ENCODE measurements around the gene TCN2. TPM values are rescaled to one million over a fixed set of nuclear protein-coding genes. Genes with fewer than 3 reads are reported as not detected.

The TCN2 gene
- total RNA-seq, 1 donor = 18.8 TPM

DNA sequence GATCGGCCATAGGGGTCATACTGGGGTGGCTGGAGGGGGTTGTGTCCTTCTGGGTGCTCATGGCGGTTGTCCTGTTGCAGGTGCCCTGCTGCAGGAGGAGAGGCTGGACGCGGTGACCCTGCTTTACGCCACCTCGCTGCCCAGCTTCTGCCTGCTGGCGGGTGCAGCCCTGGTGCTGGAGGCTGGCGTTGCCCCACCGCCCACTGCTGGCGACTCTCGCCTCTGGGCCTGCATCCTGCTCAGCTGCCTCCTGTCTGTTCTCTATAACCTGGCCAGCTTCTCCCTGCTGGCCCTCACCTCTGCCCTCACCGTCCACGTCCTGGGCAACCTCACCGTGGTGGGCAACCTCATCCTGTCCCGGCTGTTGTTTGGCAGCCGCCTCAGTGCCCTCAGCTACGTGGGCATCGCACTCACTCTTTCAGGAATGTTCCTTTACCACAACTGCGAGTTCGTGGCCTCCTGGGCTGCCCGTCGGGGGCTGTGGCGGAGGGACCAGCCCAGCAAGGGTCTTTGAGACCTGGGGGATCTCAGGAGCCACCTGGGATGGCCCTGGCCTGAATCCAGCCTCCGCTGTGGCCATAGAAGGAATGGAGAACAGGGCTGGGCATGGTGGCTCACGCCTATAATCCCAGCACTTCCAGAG, 39.7 kb downstream of the TCN2 start:
- Histone ChIP-seq H3K4me2 (ENCODE audit: insufficient read depth, low read length) (no peak overlapping the region), H2AFZ (ENCODE audit: low read length) (no peak overlapping the region), H3K27ac (ENCODE audit: low read depth, low read length) (no peak overlapping the region), H3K27me3 (ENCODE audit: insufficient read depth, low read length) (no peaks in the 10 kb centered on the region), H3K4me1 (ENCODE audit: insufficient read depth, low read length) (peaks cover 24% of the 10 kb centered on the region), H3K4me3 (ENCODE audit: insufficient read depth, low read length) (no peak overlapping the region), H3K36me3 (ENCODE audit: insufficient read depth, low read length) (peaks cover 3% of the 10 kb centered on the region), H4K20me1 (ENCODE audit: insufficient read depth, low read length) (peaks cover 9% of the 10 kb centered on the region), H3K79me2 (ENCODE audit: insufficient read depth, low read length) (peaks cover 41% of the 10 kb centered on the region), H3K9me3 (ENCODE audit: low read depth, low read length) (no peaks in the 10 kb centered on the region)
- no peak for DNase-seq (ENCODE audit: insufficient read length, low spot score, missing footprints)
- TF ChIP-seq, protein P1, sequence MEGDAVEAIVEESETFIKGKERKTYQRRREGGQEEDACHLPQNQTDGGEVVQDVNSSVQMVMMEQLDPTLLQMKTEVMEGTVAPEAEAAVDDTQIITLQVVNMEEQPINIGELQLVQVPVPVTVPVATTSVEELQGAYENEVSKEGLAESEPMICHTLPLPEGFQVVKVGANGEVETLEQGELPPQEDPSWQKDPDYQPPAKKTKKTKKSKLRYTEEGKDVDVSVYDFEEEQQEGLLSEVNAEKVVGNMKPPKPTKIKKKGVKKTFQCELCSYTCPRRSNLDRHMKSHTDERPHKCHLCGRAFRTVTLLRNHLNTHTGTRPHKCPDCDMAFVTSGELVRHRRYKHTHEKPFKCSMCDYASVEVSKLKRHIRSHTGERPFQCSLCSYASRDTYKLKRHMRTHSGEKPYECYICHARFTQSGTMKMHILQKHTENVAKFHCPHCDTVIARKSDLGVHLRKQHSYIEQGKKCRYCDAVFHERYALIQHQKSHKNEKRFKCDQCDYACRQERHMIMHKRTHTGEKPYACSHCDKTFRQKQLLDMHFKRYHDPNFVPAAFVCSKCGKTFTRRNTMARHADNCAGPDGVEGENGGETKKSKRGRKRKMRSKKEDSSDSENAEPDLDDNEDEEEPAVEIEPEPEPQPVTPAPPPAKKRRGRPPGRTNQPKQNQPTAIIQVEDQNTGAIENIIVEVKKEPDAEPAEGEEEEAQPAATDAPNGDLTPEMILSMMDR (IDR thresholded peaks at IDR 0.05; ENCODE audit: extremely low read depth, low read depth, low read length) = no peak

DNA sequence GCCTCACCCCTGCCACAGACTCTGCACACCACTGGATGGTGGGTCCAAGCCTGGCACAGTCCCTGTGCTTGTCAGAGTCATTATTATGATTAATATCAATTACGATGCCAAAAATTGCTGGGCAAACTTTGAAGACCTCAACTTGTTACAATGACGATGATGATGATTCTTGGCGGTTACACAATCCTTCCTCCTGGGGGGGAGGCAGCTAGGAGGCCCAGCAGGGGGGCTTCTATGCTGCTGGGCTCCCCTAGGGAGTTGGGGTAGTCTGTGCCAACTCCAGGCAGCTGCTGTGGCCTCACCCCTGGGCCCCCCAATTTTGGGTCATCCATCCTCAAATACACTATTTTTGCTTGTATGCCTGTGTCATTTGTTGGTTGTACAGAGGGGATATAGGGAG, 40.6 kb downstream of the TCN2 start:
- Histone ChIP-seq H3K36me3 (ENCODE audit: insufficient read depth, low read length) (peaks cover 3% of the 10 kb centered on the region), H2AFZ (ENCODE audit: low read length) (no peak overlapping the region), H3K4me2 (ENCODE audit: insufficient read depth, low read length) (no peak overlapping the region), H3K4me1 (ENCODE audit: insufficient read depth, low read length) (peaks cover 24% of the 10 kb centered on the region), H3K27ac (ENCODE audit: low read depth, low read length) (no peak overlapping the region), H4K20me1 (ENCODE audit: insufficient read depth, low read length) (peaks cover 9% of the 10 kb centered on the region), H3K4me3 (ENCODE audit: insufficient read depth, low read length) (no peak overlapping the region), H3K27me3 (ENCODE audit: insufficient read depth, low read length) (no peaks in the 10 kb centered on the region), H3K79me2 (ENCODE audit: insufficient read depth, low read length) (peaks cover 35% of the 10 kb centered on the region), H3K9me3 (ENCODE audit: low read depth, low read length) (no peaks in the 10 kb centered on the region)
- no peak for DNase-seq (ENCODE audit: insufficient read length, low spot score, missing footprints)
- TF ChIP-seq, protein P1 (IDR thresholded peaks at IDR 0.05; ENCODE audit: extremely low read depth, low read depth, low read length) = no peak

DNA sequence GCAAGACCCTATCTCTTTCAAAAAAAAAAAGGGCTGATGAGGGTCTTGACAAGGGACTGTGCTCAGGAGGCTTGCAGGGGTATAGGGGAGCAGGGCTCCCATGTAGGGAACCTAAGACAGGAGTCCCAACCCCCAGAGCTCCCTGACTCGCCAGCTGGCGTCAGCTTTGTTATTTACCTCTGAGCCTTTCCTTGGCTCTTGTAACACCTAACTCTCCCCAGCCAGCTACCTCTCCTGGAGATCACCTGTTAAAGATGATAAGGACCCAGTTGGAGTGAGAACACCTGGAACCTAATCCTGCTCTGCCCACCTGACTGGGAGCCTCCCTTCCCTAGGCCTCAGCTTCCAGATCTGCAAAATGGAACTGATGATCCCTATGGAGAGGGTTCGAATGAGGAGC, 41.9 kb downstream of the TCN2 start:
- peaks cover 3% of the 10 kb centered on the region for H4K20me1 ChIP-seq (ENCODE audit: insufficient read depth, low read length)
- no peak for DNase-seq (ENCODE audit: insufficient read length, low spot score, missing footprints)
- TF ChIP-seq, protein P1 (IDR thresholded peaks at IDR 0.05; ENCODE audit: extremely low read depth, low read depth, low read length) = no peak
- no peak overlapping the region for H3K4me3 ChIP-seq (ENCODE audit: insufficient read depth, low read length)
- peaks cover 3% of the 10 kb centered on the region for H3K36me3 ChIP-seq (ENCODE audit: insufficient read depth, low read length)
- H3K4me1 ChIP-seq (ENCODE audit: insufficient read depth, low read length) = peaks cover 18% of the 10 kb centered on the region
- no peaks in the 10 kb centered on the region for H3K9me3 ChIP-seq (ENCODE audit: low read depth, low read length)
- peak overlapping the region; percentile 64 for H3K27ac ChIP-seq (ENCODE audit: low read depth, low read length)
- peaks cover 27% of the 10 kb centered on the region for H3K79me2 ChIP-seq (ENCODE audit: insufficient read depth, low read length)
- no peak overlapping the region for H2AFZ ChIP-seq (ENCODE audit: low read length)
- H3K4me2 ChIP-seq (ENCODE audit: insufficient read depth, low read length) = peak overlapping the region; percentile 30
- H3K27me3 ChIP-seq (ENCODE audit: insufficient read depth, low read length) = no peaks in the 10 kb centered on the region

DNA sequence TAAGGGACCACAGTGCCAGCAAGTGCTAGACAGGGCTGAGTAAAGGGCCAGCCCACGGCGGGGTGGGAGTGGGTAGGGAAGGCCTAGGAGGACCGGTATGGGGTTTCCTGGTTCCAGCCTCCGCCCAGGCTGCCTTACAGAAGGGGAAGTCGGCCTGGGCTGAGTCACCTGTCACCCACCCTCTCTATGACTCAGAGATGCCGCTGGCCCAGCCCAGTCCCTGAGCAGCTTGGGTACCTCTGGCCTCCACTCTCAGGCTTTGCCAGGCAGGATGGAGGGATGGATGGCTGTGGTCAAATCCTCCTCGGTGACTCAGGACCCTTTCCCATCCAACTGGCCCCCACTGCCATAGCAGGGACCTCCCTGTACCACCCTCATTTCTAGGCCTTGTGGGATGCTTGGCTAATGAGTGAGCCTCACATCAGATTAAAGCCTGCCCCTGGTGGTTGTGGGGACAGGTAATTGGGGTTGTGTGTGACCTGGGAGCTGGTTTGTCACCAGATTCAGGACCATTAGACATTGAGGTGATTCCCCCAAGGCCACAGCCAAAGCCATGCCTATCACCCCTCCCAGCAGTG, 42.5 kb downstream of the TCN2 start:
- peak overlapping the region; percentile 38 for H2AFZ ChIP-seq (ENCODE audit: low read length)
- H3K27ac ChIP-seq (ENCODE audit: low read depth, low read length) = peak overlapping the region; percentile 64
- peaks cover 12% of the 10 kb centered on the region for H3K4me1 ChIP-seq (ENCODE audit: insufficient read depth, low read length)
- H3K4me2 ChIP-seq (ENCODE audit: insufficient read depth, low read length) = peak overlapping the region; percentile 30
- TF ChIP-seq, protein P1 (IDR thresholded peaks at IDR 0.05; ENCODE audit: extremely low read depth, low read depth, low read length) = peak; percentile 17
- no peaks in the 10 kb centered on the region for H3K27me3 ChIP-seq (ENCODE audit: insufficient read depth, low read length)
- peak; percentile 94 for DNase-seq (ENCODE audit: insufficient read length, low spot score, missing footprints)
- H3K4me3 ChIP-seq (ENCODE audit: insufficient read depth, low read length) = no peak overlapping the region
- no peaks in the 10 kb centered on the region for H4K20me1 ChIP-seq (ENCODE audit: insufficient read depth, low read length)
- H3K9me3 ChIP-seq (ENCODE audit: low read depth, low read length) = no peaks in the 10 kb centered on the region
- peaks cover 3% of the 10 kb centered on the region for H3K36me3 ChIP-seq (ENCODE audit: insufficient read depth, low read length)
- peaks cover 27% of the 10 kb centered on the region for H3K79me2 ChIP-seq (ENCODE audit: insufficient read depth, low read length)

Measured in osteoblast (primary cell).